Sigmoid colon (tissue), 7 donors: Measurements from ENCODE around the gene SLC5A2. TPM values are rescaled to one million over a fixed set of nuclear protein-coding genes. Genes with fewer than 3 reads are reported as not detected.

Source experiments
- DNase-seq: peaks from one replicate; pipeline ENCODE4 v3.0.0-alpha.2; 2019
- H3K27ac ChIP-seq, 4 donors: fragments of 200-600 bp; sonication (generic); one replicate each; pipeline ENCODE4 v1.5.1; 2016 to 2019; ENCODE audit warnings: mild to moderate bottlenecking in 1 of 4
- H3K27me3 ChIP-seq, 3 donors: fragments of 200-600 bp; sonication (generic); one replicate each; pipeline ENCODE4 v1.5.1; 2019; ENCODE audit warnings: mild to moderate bottlenecking in 1 of 3
- H3K36me3 ChIP-seq, 4 donors: fragments of 200-600 bp; sonication (generic); one replicate each; pipeline ENCODE4 v1.5.1; 2016 to 2019
- H3K4me1 ChIP-seq, 4 donors: fragments of 200-600 bp; sonication (generic); one replicate each; pipeline ENCODE4 v1.5.1; 2017 to 2019
- H3K4me3 ChIP-seq, 4 donors: fragments of 200-600 bp; sonication (generic); one replicate each; pipeline ENCODE4 v1.5.1; 2017 to 2019; ENCODE audit warnings: mild to moderate bottlenecking in 2 of 4, moderate library complexity in 1 of 4
- H3K9me3 ChIP-seq, 4 donors: fragments of 200-600 bp in 3 of 4; sonication (generic) in 3 of 4; one replicate each; pipeline versions ENCODE4 v1.5.1 to v1.6.1; 2013 to 2019
- CTCF ChIP-seq, 4 experiments: fragments of 450-650 bp in 3 of 4; fragments of 200-600 bp in 1 of 4; IDR thresholded peaks; one replicate each; pipeline ENCODE4 v1.5.1; 2016 to 2019; ENCODE audit warnings: antibody characterized with exemption in 4 of 4, mild to moderate bottlenecking in 3 of 4, moderate library complexity in 2 of 4
- EP300 ChIP-seq, 4 donors: sonication (generic); formaldehyde crosslinking; IDR thresholded peaks; one replicate each; pipeline ENCODE4 v1.6.1; 2017; ENCODE audit warnings: antibody characterized with exemption in 4 of 4
- POLR2A ChIP-seq, 2 donors: fragments of 450-650 bp; IDR thresholded peaks; one replicate each; pipeline ENCODE4 v1.6.1; 2016; ENCODE audit warnings: antibody characterized with exemption in 2 of 2, mild to moderate bottlenecking in 2 of 2, moderate library complexity in 2 of 2
- POLR2AphosphoS5 ChIP-seq, 4 donors: sonication (generic); formaldehyde crosslinking; IDR thresholded peaks; one replicate each; pipeline ENCODE4 v1.6.1; 2017; ENCODE audit warnings: antibody characterized with exemption in 4 of 4
- WGBS, 2 donors: extraction: QIAGEN DNeasy Blood & Tissue Kit; methylation state at CpG; one replicate each; pipeline ENCODE4 v1.1.7; 2013; 5-methylcytosine and 5-hydroxymethylcytosine counted together
- intact Hi-C: fragments of 100-400 bp; cut with DNase I; formaldehyde crosslinking; loops from one replicate; pipeline ENCODE4 v1.15.1; 2023
- polyA plus RNA-seq, 3 donors: library from polyadenylated mRNA; stranded (reverse); fragments of 200-250 nt; gene quantifications; one replicate each; pipeline ENCODE4 v1.2.3, GENCODE V29; 2013
- total RNA-seq, 4 donors: library from RNA; depleted of rRNA; stranded (reverse); fragments of >200 nt; gene quantifications; one replicate each; pipeline ENCODE4 v1.1.0, GENCODE V29; 2016
- donor health status: healthy with polysubstance abuse.
- donor health status: Bipolar disorder and iron deficiency.
- donor health status: healthy.

The SLC5A2 gene
- total and polyA plus RNA-seq, 7 donors: 0.49 to 1.9 (median 0.71) TPM

GRCh38 chr16:31507929-31508705, 25.2 kb downstream of the SLC5A2 start, which contains the start of gene RUSF1:
RUSF1 (minus strand) TSS chr16:31508391; CDS start chr16:31508373, 18 bp downstream.
- Histone ChIP-seq H3K36me3 (peaks cover 0 to 9% (median 0%) of the 10 kb centered on the region in 4 donors), H3K27me3 (no peaks in the 10 kb centered on the region), H3K27ac (peak within 1 kb of the TSS; percentile 92 to 97 (median 94)), H3K9me3 (no peaks in the 10 kb centered on the region), H3K4me3 (peak within 1 kb of the TSS; percentile 75 to 97 (median 92)), H3K4me1 (peaks cover 0 to 42% (median 31%) of the 10 kb centered on the region in 4 donors)
- WGBS, 2 donors: 0% methylated on average over 65 of the region's 65 CpGs
- peak; percentile 95 for DNase-seq
- intact Hi-C loops: loop anchor here (1.0 to 10.0 kb wide), 3 partner anchors 35 to 367 kb away; partner anchors contain the start of genes ARMC5, TGFB1I1 and ZNF267
- TF ChIP-seq EP300 (IDR thresholded peaks at IDR 0.05) (peak in 1 of 4 donors; percentile 61), POLR2A (IDR thresholded peaks at IDR 0.05) (peak; percentile 91), CTCF (IDR thresholded peaks at IDR 0.05) (no peak), POLR2AphosphoS5 (IDR thresholded peaks at IDR 0.05) (peak; percentile 92 to 97 (median 96))

GRCh38 chr16:31508706-31509195, 25.8 kb downstream of the SLC5A2 start:
- intact Hi-C loops: loop anchor here (1.0 to 10.0 kb wide), 3 partner anchors 36 to 366 kb away; partner anchors contain the start of genes ARMC5, TGFB1I1 and ZNF267
- no peak for TF ChIP-seq EP300 (IDR thresholded peaks at IDR 0.05)
- no peak for TF ChIP-seq POLR2AphosphoS5 (IDR thresholded peaks at IDR 0.05)
- no peak for TF ChIP-seq CTCF (IDR thresholded peaks at IDR 0.05)
- TF ChIP-seq POLR2A (IDR thresholded peaks at IDR 0.05): no peak
- WGBS, 2 donors: 14 to 15% methylated on average over 6 of the region's 6 CpGs

GRCh38 chr16:31513126-31513525, 30.2 kb downstream of the SLC5A2 start:
- peaks cover 0 to 14% (median 11%) of the 10 kb centered on the region in 4 donors for H3K4me1 ChIP-seq
- TF ChIP-seq CTCF (IDR thresholded peaks at IDR 0.05) (no peak), POLR2A (IDR thresholded peaks at IDR 0.05) (no peak), POLR2AphosphoS5 (IDR thresholded peaks at IDR 0.05) (no peak), EP300 (IDR thresholded peaks at IDR 0.05) (no peak)
- H3K27me3 ChIP-seq: no peaks in the 10 kb centered on the region
- H3K4me3 ChIP-seq: no peak overlapping the region
- DNase-seq: no peak
- H3K27ac ChIP-seq: no peak overlapping the region
- 71 to 79% methylated on average over 6 of the region's 6 CpGs for WGBS, 2 donors
- intact Hi-C loops: no loop called here
- H3K9me3 ChIP-seq: no peaks in the 10 kb centered on the region
- H3K36me3 ChIP-seq: no peaks in the 10 kb centered on the region

More at GRCh38 chr16:31508706-31509195, 25.8 kb downstream of the SLC5A2 start:
- peaks cover 0 to 39% (median 29%) of the 10 kb centered on the region in 4 donors for H3K4me1 ChIP-seq
- H3K4me3 ChIP-seq: peak overlapping the region; percentile 75 to 97 (median 92)
- peak overlapping the region; percentile 92 to 97 (median 94) for H3K27ac ChIP-seq
- H3K9me3 ChIP-seq: no peaks in the 10 kb centered on the region
- H3K27me3 ChIP-seq: no peaks in the 10 kb centered on the region
- no peak for DNase-seq
- peaks cover 0 to 9% (median 0%) of the 10 kb centered on the region in 4 donors for H3K36me3 ChIP-seq

GRCh38 chr16:31513884-31514283, 31.0 kb downstream of the SLC5A2 start:
- H3K27me3 ChIP-seq: no peaks in the 10 kb centered on the region
- no peaks in the 10 kb centered on the region for H3K9me3 ChIP-seq
- H3K27ac ChIP-seq: no peak overlapping the region
- H3K4me1 ChIP-seq: peaks cover 0 to 14% (median 11%) of the 10 kb centered on the region in 4 donors
- DNase-seq: no peak
- intact Hi-C loops: no loop called here
- H3K36me3 ChIP-seq: no peaks in the 10 kb centered on the region
- TF ChIP-seq POLR2A (IDR thresholded peaks at IDR 0.05) (no peak), CTCF (IDR thresholded peaks at IDR 0.05) (no peak), EP300 (IDR thresholded peaks at IDR 0.05) (no peak), POLR2AphosphoS5 (IDR thresholded peaks at IDR 0.05) (no peak)
- no peak overlapping the region for H3K4me3 ChIP-seq
